GM12875 (cell line): ENCODE data around the gene CISD3.

Experiments
- H3K4me3 ChIP-seq: one replicate; pipeline ENCODE4 v1.5.1; 2011; ENCODE audit warnings: low read depth, low read length, control low read depth
- TF ChIP-seq, protein P1 (sequence below): IDR thresholded peaks from 2 replicates; pipeline ENCODE4 v1.5.1; 2011; ENCODE audit warnings: low read depth, mild to moderate bottlenecking, control low read depth, inconsistent platforms, low read length, moderate library complexity, borderline replicate concordance; ENCODE audit not compliant: insufficient read depth

The CISD3 gene

DNA sequence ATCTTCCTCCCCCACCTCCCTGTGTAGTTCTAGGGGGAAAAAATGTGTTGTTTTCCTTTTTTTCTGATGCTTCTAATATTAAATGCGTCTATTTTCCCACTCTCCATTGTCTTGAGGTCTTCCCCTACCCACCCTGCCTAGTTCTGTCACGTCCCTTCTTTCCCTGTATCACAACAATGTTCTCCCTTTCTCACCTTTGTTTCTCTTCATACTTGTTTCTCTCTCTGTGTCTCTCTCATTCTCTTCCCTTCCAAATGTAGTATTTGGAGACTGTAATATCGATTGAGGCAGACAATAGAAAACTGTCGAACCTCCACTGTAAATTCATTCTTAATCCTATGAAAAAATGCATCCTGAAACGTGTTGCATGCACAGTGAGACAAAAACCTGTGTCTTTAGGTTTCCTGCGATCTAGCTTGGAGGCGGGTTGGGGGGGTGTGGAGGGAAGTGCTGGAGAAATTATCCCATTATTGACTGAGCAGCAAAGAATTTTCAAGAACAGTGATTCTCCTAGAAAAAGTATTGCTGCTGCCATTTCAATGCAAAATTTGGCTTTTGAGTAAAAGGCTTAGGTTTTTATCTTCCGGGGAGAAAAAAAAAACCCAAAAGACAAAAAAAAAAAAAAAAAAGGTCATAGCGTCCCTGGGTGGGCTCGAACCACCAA is 21.1 kb downstream of the CISD3 start:
- H3K4me3 ChIP-seq: peak overlapping the region; percentile 13
- TF ChIP-seq, protein P1, sequence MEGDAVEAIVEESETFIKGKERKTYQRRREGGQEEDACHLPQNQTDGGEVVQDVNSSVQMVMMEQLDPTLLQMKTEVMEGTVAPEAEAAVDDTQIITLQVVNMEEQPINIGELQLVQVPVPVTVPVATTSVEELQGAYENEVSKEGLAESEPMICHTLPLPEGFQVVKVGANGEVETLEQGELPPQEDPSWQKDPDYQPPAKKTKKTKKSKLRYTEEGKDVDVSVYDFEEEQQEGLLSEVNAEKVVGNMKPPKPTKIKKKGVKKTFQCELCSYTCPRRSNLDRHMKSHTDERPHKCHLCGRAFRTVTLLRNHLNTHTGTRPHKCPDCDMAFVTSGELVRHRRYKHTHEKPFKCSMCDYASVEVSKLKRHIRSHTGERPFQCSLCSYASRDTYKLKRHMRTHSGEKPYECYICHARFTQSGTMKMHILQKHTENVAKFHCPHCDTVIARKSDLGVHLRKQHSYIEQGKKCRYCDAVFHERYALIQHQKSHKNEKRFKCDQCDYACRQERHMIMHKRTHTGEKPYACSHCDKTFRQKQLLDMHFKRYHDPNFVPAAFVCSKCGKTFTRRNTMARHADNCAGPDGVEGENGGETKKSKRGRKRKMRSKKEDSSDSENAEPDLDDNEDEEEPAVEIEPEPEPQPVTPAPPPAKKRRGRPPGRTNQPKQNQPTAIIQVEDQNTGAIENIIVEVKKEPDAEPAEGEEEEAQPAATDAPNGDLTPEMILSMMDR: no peak

DNA sequence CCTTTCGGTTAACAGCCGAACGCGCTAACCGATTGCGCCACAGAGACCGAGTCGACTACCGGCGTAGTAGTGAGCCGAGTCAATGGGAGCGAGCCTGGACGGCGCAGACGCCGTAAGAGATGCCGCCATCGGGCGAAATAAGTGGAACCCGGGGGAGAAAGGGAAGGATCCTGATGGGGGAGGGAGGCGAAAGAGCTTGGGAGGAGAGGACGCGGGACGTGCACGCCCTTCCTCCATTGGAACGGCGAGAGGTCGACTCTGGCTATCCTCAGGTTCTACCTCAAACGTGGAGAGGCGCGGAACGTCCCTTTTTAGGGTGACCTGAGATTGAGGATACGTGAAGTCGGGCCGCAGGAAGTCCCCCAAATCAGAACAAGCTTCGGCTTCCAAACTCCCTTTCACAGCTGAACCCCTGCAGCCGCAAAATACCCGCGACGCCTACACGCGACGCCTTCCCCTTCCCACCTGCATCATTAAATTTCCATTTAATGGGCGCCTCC is 21.7 kb downstream of the CISD3 start:
- peak overlapping the region; percentile 71 for H3K4me3 ChIP-seq

DNA sequence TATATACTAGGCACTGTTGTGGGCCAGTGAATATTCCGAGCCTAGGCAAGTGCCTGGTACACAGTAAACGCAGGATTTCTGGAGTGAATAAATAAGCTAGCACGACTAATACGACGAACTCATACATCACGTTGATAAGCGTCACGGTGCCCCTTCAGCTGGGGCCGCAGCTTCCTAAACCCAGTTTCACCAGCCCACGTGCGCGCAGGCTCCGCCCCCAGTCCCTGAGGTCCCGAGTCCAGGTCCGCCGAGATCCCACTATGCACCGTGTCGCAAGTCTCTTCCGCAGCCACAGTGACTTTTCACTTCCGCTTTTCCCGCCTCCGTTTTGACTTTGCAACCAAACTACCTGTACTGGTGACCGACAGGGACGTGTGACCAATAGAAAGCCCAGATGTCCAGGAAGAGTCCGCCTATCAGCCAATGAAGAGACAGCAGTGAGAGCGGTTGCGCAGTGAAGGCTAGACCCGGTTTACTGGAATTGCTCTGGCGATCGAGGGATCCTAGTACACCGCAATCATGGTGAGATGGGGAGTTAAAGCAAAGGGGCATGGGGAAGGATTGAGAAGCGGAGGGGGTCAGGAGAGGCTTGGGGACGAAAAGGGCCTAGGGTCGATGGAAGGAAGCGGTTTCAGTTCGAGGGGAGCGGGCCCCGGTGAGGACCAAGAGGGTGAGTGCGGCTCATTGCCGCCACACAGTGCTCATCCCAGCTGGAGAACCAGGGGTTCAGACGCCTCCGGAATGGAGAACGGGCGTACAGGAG is 22.3 kb downstream of the CISD3 start, which contains the start of gene PSMB3:
PSMB3 (plus strand) TSS at position 434 of the 763 bp plus-strand sequence; CDS start at position 520, 86 bp downstream.
- H3K4me3 ChIP-seq: peak within 1 kb of the TSS; percentile 87
- TF ChIP-seq, protein P1: no peak

More for the DNA sequence above, 21.7 kb downstream of the CISD3 start:
- TF ChIP-seq, protein P1: no peak

DNA sequence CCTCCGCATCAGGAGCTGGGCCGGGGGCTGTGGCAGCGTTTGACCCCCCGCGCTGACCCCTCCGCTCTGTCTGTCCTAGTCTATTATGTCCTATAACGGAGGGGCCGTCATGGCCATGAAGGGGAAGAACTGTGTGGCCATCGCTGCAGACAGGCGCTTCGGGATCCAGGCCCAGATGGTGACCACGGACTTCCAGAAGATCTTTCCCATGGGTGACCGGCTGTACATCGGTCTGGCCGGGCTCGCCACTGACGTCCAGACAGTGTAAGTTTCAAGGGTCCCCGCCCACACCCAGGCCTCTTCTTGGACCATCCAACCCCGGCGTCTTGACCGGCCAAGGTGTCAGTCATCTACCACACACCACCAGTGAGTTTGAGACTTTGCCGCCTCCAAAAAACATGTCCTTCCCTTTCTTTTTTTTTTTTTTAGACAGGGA is 22.9 kb downstream of the CISD3 start:
- TF ChIP-seq, protein P1: no peak
- peak overlapping the region; percentile 87 for H3K4me3 ChIP-seq

DNA sequence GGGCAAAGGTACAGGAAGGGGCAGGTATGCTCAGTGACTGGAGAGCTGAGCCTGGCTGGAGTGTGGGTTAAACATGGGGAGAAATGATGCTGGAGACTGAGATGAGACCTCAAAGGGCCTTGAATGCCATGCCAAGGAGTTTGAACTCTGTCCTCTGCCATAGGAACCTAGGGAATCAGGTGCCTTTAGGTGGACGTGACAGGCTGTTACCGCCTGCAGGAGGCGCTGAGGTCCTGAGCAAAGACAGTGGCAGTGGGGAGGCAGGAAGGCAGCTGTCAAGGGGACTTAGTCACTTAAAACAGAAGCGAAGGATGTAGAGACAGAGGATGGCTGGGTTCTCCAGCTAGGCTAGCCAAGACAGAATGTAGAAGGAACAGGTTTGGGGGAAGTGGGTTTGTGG is 31.5 kb downstream of the CISD3 start:
- H3K4me3 ChIP-seq: no peak overlapping the region
- TF ChIP-seq, protein P1: peak; percentile 36

DNA sequence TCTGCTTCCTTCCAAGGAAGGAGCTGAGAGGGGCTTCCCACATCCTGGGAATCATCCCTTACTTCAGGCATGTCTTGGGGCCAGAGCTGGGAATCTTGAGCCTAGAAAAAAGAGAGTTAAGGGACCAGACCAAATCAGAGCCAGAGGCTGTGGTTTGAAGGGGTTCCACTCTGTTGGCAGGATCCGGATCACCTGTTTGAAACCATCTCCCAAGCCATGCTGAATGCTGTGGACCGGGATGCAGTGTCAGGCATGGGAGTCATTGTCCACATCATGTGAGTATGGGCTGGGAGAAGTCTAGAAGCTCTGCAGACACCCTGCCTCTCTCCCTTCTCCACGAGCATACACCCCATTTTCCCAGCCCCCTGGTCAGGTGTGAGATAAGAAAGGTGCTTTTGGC is 32.1 kb downstream of the CISD3 start:
- TF ChIP-seq, protein P1: no peak

More for the DNA sequence above, 32.1 kb downstream of the CISD3 start:
- H3K4me3 ChIP-seq: no peak overlapping the region
